GM21717 (cell line): Measurements from ENCODE around the gene CPD.

Source experiments
- ATAC-seq: cut with Tn5 transposase; IDR thresholded peaks from one replicate; pipeline ENCODE4 v1.9.1; 2021; ENCODE audit warnings: mild to moderate bottlenecking, moderate library complexity; ENCODE audit not compliant: unreplicated experiment

Gene CPD

DNA sequence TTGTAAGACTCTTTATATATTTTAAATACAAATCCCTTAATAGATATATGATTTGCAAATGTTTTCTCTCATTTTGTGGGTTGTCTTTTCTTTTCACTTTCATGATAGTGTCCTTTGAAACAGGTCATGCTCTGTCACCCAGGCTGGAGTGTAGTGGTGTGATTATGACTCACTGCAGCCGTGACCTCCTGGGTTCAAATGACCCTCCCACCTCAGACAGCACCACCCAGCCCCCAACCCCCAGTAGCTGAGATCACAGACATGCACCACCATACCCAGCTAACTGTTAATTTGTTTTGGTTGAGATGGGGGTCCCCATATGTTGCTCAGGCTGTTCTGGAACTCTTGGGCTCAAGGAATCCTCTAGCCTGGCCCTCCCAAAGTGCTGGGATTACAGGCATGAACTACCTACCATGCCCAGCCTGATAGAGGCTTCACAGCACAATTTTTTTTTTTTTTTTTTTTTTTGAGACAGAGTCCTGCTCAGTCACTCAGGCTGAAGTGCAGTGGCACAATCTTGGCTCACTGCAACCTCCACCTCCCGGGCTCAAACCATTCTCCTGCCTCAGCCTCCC lies 26.4 kb upstream of the CPD start:
- ATAC-seq = no peak

DNA sequence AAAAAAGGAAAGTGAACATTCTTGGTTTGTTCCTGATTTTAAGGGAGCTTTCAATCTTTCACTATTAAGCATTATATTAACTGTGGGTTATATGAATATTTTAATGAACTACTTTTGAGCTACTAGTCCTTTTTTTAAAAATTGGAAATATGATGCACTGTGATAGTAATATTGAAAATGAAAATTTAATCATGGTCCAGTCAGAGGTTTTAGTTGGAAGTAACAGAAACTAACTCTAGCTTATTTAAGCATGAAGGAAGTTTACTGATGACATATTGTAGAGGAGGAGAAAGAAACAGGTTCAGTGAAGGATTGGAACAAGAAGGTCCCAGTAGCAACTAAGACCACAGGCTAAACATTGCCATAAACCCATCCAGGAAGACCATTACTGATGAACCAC lies 24.0 kb upstream of the CPD start:
- no peak for ATAC-seq

DNA sequence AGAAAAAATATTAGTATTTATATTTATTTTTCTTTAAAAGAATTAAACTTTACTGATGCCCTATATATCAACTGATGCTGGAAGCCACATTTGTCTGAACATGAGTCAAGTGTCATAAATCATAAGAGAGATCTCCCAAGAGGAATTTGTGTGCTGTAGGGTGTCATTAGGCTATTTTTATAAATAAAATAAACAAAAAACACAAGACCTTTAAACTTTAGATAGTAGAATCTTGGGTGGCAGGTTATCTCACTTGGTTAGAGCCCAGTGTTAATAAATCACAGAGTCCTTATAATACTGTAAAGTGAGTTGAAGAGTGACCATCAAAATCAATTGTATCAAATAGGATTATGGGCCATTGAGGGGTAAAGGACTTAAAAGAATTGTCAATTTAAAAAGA lies 21.3 kb upstream of the CPD start:
- no peak for ATAC-seq

DNA sequence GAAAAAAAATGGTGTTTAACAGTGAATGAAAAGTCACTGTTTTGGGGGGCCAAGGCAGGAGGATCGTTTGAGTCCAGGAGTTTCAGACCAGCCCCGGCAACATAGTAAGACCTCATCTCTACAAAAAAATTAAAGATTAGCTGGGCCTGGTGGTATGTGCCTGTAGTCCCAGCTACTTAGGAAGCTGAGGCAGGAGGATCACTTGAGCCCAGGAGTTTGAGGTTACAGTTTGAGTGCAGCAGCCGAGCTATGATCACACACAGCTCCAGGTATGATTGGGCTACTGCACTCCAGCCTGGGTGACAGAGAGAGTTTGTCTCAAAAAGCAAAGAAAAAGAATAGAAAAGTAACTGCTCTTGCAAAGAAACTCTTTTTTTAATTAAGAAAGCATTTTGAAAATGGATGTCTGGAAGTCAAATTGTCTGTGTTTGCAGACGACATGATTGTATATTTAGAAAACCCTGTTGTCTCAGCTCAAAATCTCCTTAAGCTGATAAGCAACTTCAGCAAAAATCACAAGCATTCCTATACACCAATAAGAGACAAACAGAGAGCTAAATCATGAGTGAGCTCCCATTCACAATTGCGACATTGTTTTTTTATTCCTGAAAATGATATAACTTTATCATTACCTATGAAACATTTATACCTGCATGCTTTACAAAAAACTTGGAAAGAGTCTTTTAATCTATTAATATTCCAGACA lies 20.5 kb upstream of the CPD start:
- no peak for ATAC-seq

DNA sequence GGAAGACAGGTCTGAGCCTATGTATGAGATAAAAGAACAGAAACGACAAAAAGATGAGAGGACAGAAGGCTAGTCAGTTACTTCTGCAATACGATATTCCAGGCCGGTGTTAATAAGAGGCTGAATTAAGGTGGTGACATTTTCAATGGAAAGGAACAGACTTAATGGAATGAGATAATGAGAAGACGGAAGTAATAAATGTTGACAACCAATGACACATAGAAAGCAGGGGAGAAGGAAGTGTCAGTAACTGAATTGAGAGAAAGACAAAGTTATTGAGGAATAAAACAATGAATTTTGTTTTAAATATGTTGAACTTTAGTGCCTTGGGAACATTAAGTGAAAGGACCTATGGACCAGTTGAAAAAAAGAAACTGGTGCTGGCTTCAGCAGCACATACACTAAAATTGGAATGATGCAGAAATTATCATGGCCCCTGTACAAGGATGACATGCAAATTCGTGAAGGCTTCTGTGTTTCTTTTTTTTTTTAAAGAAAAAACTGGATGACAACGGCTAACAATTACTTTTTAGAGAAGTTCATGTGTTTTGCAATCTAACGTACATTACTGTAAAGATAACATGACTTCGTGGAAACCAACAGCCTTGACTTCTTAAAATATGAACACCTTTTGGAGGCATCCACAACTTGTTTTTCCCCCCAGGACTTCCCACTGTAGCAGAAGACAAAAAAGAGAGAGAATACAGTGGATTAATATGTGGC lies 18.5 kb upstream of the CPD start:
- ATAC-seq = no peak

DNA sequence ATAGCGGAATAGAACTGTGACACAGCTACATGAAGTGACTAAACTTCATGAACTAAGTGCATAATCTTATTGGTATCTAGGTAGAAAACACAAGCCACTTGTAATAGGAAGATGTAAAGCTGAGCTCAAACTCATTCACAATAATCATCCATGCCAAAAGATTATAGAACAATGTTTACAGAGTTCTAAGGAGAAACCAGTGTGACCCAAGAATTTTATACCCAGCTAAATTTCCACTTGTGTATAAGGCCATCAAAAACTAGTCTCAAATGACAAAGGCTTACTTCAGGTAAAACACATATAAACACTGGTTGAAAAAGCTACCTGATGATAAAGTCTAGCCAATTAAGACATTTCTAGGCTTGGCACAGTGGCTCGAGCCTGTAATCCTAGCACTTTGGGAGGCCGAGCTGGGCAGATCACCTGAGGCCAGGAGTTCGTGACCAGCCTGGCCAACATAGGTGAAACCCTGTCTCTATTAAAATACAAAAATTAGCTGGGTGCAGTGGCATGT lies 16.9 kb upstream of the CPD start:
- ATAC-seq = no peak

DNA sequence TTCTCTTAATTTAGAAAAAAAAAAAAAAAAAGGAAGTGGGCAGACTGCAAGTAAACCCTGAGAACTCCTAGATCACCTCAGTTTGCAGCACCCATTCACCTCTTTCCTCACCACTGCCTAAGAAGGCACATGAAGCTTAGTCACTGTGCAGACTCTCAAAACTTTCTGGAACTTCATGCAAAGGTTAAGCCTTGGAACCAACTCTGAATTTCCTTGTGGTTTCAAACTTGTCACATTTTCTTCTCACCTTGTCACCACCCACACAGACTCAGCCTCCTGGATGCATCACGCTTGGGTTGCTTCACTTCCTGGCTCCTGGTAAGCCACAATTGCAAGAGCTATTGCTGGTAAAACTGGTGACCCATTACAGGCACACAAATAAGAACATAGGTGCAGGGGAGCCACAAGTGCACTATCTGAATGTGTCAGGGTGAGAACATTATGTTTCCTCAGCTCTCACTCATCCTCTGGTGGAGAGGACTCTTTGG lies 15.0 kb upstream of the CPD start:
- ATAC-seq = peak; percentile 77

DNA sequence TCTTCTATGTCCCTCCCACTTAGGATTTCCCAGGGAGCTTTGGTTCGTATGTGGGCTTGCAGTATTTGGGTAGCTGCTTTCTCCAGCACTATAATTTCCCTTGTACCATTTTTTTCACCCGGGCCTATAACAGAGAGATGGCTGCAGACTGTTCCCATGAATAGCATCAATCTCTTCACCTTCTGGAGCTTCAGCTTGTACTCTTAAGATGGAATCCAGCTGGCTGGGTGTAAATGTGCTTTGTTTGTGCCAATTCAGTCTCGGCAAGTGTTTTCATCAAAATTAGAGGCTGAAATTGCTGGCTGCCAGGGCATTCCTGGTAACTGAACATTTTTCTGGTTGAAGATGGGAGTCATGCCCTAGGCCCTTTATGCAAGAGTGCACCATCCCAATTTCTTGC lies 12.2 kb upstream of the CPD start:
- ATAC-seq = no peak

DNA sequence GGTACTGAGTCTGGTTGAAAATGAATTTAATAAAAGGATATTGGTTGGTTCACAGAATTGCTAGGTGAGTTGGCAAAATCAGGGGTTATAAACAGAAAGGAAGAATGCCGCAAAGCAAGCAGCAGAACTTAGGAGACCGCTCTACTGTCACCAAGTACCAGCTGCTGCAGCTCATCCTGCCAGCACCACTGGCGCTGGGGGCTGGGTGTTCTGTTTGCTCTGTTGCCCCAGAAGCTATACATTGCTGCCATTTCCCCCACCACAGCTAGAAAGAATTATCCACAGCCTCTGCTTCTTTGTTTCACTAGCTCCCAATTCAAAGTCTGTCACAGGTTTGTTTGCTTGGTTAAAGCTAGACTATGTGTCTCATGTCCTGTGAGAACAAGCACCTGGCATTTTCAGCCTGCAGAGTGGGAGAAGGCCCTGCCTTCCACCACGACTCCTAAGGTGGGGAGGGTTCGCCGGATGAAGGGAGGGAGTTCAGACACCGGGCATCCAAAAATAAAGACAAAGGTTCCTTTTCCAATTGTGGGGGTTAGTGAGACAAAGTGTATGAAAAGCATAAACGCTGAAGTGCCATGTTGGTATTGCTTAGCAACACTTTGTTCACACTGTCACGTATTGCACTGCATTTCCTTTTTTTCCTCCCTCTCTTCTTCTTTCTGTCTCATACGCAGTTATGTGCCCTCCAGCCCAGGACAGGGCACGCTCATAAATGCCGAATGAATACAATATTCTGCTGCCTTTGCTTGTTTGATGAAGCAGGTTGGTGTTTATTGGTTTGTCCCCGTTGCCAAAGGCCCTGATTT lies 9.6 kb upstream of the CPD start:
- no peak for ATAC-seq

DNA sequence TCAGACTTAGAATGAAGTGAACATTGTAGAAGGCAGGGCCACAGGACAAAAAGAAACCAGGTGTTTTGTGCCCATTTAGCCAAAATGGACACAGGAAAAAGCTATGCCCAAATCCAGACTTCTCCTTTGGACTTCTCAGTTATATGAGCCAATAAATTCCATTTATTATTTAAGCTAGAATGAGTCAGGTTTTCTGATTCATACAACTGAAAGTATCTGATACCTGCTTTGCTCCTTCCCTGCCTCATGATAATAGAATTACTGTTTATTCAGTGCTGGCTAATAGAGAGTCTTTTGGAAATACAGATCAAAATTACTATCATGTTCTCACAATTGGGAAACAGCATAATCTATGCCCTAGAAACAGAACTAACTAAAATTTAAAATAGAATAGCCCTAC lies 8.7 kb upstream of the CPD start:
- ATAC-seq = no peak

DNA sequence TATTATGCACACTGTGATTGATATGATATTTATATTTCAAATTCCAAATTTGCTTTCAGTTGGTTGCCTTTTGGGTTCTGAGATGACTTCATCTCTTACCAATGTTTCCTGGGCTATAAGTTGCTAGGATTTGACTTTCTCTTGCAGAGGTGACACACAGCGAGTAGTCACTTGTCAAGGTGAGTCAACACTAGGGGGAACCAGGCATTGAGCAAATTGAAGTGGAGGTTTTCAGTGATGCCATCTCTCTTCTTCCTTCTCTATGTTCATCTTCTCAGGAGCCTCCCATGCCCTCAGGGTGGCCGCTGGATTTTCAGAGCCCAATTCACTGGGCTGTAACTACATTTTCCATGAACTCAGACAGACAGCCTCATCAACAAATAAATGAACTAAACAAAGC lies 6.0 kb upstream of the CPD start:
- ATAC-seq = no peak

DNA sequence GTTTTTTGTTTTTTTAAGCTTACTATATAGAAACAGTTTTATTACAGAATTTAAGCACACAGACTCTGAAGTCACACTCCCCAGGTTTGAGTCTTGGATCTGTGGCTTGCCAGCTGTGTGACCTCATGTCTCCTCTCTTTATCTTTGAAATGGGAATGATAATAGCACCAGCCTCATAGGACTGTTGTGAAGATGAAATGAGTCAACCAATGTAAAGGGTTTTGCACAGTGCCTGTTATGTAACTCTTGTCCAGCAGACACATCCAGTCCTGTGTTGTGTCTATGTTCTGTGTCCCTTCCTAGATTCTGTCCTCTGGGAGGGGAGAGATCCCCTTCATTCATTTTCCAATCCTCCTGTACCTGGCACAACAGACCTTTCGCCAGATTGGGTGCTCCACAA lies 3.1 kb upstream of the CPD start:
- no peak for ATAC-seq

DNA sequence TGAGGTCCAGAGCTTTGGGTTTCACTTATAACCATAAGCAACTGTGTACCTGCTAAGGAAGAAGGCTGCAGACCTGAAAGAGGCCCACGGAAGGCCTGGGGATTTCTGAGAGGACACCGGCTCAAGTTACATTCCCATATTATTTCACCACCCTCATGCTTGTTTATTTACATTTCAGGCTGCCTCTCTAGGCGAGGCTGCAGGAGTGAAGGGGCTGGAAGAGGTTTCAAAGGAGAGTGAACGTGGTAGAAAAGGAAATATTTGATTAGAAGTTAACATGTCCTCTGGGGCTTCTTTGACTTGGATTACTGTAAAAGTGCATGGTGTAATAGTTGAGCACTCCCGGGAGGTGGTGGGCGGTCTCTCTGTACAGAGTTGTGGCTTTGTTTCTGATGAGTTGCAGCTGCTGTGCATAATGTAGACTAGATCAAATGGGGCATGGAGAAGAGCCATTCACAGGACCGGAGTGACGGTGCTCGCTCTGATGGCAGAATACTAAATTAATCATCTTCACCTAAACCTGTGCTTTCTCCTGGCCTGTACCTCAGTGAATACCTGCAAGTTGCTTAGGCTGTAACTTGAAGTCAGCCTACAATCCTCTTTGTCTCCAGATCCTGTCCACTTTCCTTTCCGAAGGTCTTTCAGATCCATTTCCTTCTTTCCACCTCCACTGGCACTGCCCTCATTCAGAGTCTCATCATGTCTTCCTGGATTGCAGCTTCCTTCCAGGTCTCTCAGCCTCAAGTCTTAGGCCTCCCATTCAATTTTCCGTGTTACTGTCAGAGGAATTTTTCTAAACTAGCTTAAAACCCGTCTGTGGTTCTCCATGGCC lies 1.9 kb upstream of the CPD start:
- ATAC-seq = no peak

DNA sequence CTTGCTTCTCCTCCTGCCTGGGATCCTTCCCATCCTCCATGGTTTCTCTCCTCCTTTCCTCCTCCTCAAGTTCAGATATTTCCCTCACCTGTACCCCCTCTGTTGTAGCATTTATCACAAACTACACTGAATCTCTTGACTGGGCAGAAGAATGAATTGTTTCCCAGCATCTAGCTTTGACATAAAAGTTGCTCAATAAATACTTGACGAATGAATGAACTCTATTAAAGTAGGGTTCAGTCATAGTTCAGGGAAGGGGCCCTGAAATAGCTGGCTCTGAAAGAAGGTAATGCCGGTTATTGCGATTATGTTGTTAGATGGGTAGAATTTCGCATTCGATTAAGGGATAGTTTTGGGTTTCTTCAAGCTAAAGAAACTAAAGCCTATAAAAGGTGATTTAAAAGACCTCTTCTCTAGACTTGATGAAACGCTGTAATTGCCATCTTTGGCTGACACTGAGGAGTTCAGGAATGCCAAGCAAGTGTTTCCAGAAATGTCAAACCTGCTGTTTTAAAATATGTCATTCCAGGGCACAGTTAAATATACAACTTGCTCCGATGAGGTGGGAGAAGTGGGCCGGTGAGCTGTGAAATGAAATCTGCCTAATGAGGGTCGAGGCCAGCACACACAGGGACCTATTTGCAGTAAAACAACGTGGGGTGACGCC lies 1.0 kb upstream of the CPD start:
- no peak for ATAC-seq

DNA sequence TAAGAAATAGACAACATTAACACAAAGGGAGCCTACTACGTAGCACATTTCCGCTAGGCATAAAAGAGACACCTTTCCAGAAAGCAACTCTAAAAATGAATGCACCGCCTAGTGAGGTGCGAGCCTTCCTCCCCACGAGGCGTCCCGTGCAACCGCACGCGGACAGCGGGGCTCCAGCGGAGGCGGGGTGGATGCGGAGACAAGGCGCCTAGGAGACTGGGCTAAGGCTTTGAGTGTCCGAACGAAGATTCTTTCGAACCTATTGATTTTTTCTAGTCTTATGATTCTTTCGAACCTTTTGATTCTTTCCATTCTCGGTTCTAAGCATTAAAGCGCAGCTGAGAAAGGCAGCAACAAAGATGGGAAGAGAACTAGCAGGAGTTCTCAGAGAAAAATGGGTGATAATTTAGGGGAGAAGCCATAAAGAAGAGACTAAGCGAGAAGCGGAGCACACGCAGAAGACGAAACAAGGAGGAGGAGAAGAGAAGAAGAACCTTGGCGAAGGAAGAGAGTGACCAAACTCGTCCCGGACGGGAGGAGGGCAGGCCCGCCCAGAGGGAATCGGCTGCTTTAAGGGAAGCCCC lies 394 bp upstream of the CPD start:
- no peak for ATAC-seq

DNA sequence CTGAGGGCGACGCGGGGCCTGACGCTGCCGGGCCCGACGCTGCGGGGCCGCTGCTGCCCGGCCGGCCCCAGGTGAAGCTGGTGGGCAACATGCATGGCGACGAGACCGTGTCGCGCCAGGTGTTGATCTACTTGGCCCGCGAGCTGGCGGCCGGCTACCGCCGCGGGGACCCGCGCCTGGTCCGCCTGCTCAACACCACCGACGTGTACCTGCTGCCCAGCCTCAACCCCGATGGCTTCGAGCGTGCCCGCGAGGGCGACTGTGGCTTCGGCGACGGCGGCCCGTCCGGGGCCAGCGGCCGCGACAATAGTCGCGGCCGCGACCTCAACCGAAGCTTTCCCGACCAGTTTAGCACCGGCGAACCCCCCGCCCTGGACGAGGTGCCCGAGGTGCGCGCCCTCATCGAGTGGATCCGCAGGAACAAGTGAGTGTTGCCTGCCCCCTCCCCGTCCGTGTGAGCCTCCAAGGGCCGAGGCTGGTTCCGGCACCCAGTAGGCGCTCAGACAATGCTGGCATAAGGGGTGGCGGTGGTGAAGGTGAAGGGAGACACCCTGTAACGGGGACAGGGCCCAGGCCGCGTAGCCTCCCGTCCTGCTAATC lies 676 bp downstream of the CPD start:
- ATAC-seq = peak; percentile 2

DNA sequence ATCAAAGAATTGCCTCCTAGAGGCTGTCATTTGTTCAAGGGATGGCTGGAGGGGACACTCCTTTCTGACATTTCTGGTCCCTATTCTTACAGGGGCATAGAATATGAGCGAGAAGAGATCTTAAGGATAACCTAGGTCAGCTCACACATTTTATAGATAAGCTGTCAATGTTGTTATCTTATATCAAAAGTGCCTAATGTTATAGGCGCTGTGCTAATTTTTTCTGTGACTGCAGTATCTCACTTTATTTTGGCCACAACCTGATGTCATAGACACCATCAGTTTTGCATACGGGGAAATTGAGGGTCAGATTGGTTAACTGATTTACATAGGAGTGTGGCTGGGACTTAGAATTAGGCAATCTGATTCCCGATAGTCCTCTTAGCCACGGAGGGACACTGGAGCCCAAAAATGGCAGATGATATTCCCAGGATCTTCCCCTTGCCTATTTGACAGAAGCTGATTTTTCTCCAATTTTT lies 1.2 kb downstream of the CPD start:
- peak; percentile 40 for ATAC-seq

DNA sequence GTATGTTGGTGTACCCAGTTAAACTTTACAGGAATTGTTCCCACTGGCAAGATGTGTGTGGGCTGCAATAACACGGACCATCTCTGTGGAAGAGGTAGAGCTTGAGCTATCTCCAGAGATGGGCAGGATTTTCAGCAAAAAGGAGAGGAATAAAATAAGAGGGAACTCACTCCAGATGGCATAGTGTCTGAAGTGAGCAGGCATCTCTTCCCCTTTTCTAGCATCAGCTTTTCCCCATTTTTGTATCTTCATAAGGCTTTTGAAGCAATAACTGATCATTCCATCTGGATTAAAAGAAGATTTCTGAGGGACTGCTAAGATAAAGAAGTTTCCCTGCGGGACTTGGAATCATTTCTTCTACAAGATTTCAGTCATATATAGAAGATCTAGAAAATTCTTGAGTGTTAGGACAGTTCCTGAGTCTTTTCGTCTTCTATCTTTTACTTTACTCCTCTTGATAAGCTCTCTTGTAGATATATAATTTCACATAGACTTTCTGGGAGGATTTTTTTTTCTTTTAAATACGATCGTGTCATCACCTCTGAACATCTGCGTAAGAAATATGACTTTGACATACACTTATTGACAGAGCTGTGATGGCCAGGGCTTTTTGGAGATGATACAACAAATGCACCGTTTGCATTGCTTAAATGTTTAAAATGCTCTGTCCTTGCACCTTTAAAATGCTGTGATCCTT lies 2.1 kb downstream of the CPD start:
- no peak for ATAC-seq
